Gastroesophageal sphincter (tissue), 4 donors: ENCODE data around the gene AMDHD1. TPM values are rescaled to one million over a fixed set of nuclear protein-coding genes. Genes with fewer than 3 reads are reported as not detected.
"Not testable (repeated sequence)": the region's sequence is repeated elsewhere in the genome, so short reads cannot be mapped to it uniquely, and the experiment has no call there.

ENCODE experiments used
- ATAC-seq: fragments of 150-250 bp; one replicate; pipeline ENCODE4 v1.9.1; 2016; ENCODE audit warnings: mild to moderate bottlenecking, moderate library complexity
- H3K27ac ChIP-seq, 4 donors: fragments of 200-600 bp; sonication (generic) in 3 of 4; 1 replicate in 3 of 4; 2 replicates in 1 of 4; pipeline ENCODE4 v1.5.1; 2016 to 2019
- H3K27me3 ChIP-seq: fragments of 200-600 bp; sonication (generic); one replicate; pipeline ENCODE4 v1.5.1; 2019
- H3K36me3 ChIP-seq, 2 donors: fragments of 200-600 bp; sonication (generic); one replicate each; pipeline ENCODE4 v1.5.1; 2019; ENCODE audit warnings: control low read depth in 1 of 2
- H3K4me1 ChIP-seq, 3 donors: fragments of 200-600 bp; sonication (generic); 1 replicate in 2 of 3; 2 replicates in 1 of 3; pipeline ENCODE4 v1.5.1; 2016 to 2019; ENCODE audit warnings: control low read depth in 2 of 3
- H3K4me3 ChIP-seq, 2 donors: fragments of 200-600 bp; sonication (generic); one replicate each; pipeline ENCODE4 v1.5.1; 2019; ENCODE audit warnings: mild to moderate bottlenecking in 1 of 2, moderate library complexity in 1 of 2
- H3K9me3 ChIP-seq, 3 donors: fragments of 200-600 bp; sonication (generic); one replicate each; pipeline ENCODE4 v1.5.1; 2017 to 2019; ENCODE audit warnings: control low read depth in 2 of 3
- EP300 ChIP-seq: sonication (generic); formaldehyde crosslinking; IDR thresholded peaks from one replicate; pipeline ENCODE4 v1.6.1; 2017; ENCODE audit warnings: antibody characterized with exemption, mild to moderate bottlenecking
- POLR2A ChIP-seq, 2 donors: fragments of 450-650 bp; IDR thresholded peaks; one replicate each; pipeline ENCODE4 v1.6.1; 2017; ENCODE audit warnings: antibody characterized with exemption in 2 of 2, mild to moderate bottlenecking in 2 of 2, moderate library complexity in 1 of 2
- POLR2AphosphoS5 ChIP-seq: sonication (generic); formaldehyde crosslinking; IDR thresholded peaks from one replicate; pipeline ENCODE4 v1.6.1; 2017; ENCODE audit warnings: antibody characterized with exemption
- WGBS, 2 donors: methylation state at CpG; one replicate each; pipeline ENCODE4 v1.1.5; 2018; ENCODE audit warnings: low coverage in 1 of 2; 5-methylcytosine and 5-hydroxymethylcytosine counted together
- total RNA-seq, 4 donors: library from RNA; depleted of rRNA; stranded (reverse); fragments of >200 nt; gene quantifications; one replicate each; pipeline ENCODE4 v1.1.0, GENCODE V29; 2016
- TF ChIP-seq, protein P1 (sequence below), 4 experiments: fragments of 200-600 bp in 2 of 4; fragments of 450-650 bp in 2 of 4; sonication (generic) in 1 of 4; IDR thresholded peaks; one replicate each; pipeline ENCODE4 v1.5.1; 2017 to 2019; ENCODE audit warnings: antibody characterized with exemption in 4 of 4, mild to moderate bottlenecking in 2 of 4, moderate library complexity in 2 of 4

The AMDHD1 gene
- total RNA-seq, 4 donors from 2014 or later: 0.40 to 1.8 (median 1.0) TPM; not detected in 1

- no peak for TF ChIP-seq POLR2AphosphoS5
- no peak for TF ChIP-seq EP300
- TF ChIP-seq, protein P1, sequence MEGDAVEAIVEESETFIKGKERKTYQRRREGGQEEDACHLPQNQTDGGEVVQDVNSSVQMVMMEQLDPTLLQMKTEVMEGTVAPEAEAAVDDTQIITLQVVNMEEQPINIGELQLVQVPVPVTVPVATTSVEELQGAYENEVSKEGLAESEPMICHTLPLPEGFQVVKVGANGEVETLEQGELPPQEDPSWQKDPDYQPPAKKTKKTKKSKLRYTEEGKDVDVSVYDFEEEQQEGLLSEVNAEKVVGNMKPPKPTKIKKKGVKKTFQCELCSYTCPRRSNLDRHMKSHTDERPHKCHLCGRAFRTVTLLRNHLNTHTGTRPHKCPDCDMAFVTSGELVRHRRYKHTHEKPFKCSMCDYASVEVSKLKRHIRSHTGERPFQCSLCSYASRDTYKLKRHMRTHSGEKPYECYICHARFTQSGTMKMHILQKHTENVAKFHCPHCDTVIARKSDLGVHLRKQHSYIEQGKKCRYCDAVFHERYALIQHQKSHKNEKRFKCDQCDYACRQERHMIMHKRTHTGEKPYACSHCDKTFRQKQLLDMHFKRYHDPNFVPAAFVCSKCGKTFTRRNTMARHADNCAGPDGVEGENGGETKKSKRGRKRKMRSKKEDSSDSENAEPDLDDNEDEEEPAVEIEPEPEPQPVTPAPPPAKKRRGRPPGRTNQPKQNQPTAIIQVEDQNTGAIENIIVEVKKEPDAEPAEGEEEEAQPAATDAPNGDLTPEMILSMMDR (IDR thresholded peaks at IDR 0.05): no peak
- TF ChIP-seq POLR2A (IDR thresholded peaks at IDR 0.05): no peak
- H3K9me3 ChIP-seq: no peaks in the 10 kb centered on the region
- ATAC-seq: no peak
- no peaks in the 10 kb centered on the region for H3K27me3 ChIP-seq
- no peak overlapping the region for H3K27ac ChIP-seq
- no peak overlapping the region for H3K4me3 ChIP-seq
- WGBS, 2 donors: 64 to 75% methylated on average over 2 of the region's 2 CpGs
- H3K4me1 ChIP-seq: no peaks in the 10 kb centered on the region
- H3K36me3 ChIP-seq: no peaks in the 10 kb centered on the region
Observed at GRCh38 chr12:95963096-95963495, 20.0 kb downstream of the AMDHD1 start.

GRCh38 chr12:95966287-95966870 lies 23.2 kb downstream of the AMDHD1 start:
- H3K4me1 ChIP-seq: no peaks in the 10 kb centered on the region
- ATAC-seq: no peak
- H3K27ac ChIP-seq: no peak overlapping the region
- no peaks in the 10 kb centered on the region for H3K27me3 ChIP-seq
- WGBS, 2 donors: 62 to 71% methylated on average over 5 to 7 of the region's 7 CpGs
- no peak for TF ChIP-seq POLR2AphosphoS5
- TF ChIP-seq POLR2A (IDR thresholded peaks at IDR 0.05): no peak
- TF ChIP-seq EP300: no peak
- TF ChIP-seq, protein P1 (IDR thresholded peaks at IDR 0.05): no peak
- no peaks in the 10 kb centered on the region for H3K36me3 ChIP-seq
- no peaks in the 10 kb centered on the region for H3K9me3 ChIP-seq
- H3K4me3 ChIP-seq: no peak overlapping the region

DNA sequence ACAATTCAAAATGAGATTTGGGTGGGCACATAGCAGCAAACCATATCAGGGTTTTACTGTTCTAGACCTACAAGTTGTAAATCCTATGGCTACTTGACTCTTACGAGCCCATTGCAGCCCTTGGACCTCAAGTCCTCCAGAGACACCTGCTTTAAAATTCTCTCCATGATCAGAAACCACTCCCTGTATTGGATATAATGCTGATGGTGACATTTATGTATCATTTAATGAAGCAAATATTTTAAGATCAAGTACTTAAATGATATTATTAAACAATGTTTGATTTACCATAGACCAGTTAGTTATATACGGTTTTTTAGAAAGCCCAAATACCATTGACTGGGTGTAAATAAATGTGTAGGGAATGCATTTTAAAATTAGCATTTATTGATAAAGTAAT lies 24.2 kb downstream of the AMDHD1 start:
- H3K9me3 ChIP-seq: no peaks in the 10 kb centered on the region
- H3K4me1 ChIP-seq: no peaks in the 10 kb centered on the region
- no peak for ATAC-seq
- no peak overlapping the region for H3K27ac ChIP-seq
- H3K36me3 ChIP-seq: no peaks in the 10 kb centered on the region
- TF ChIP-seq POLR2AphosphoS5: no peak
- no peak for TF ChIP-seq EP300
- H3K4me3 ChIP-seq: no peak overlapping the region
- H3K27me3 ChIP-seq: no peaks in the 10 kb centered on the region
- 93 to 95% methylated on average over 2 of the region's 2 CpGs for WGBS, 2 donors

DNA sequence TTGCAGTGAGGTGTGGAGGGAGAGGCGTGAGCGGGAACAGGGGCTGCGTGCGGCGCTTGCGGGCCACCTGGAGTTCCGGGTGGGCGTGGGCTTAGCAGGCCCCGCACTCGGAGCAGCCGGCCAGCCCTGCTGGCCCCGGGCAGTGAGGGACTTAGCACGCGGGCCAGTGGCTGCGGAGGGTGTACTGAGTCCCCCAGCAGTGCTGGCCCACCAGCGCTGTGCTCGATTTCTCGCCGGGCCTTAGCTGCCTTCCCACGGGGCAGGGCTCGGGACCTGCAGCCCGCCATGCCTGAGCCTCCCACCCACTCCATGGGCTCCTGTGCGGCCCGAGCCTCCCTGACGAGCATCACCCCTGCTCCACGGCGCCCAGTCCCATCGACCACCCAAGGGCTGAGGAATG lies 26.0 kb downstream of the AMDHD1 start:
- not testable (repeated sequence) for H3K27me3 ChIP-seq, H3K9me3 ChIP-seq, ATAC-seq, H3K4me1 ChIP-seq, H3K4me3 ChIP-seq, H3K27ac ChIP-seq, H3K36me3 ChIP-seq
- WGBS, 2 donors: 100% methylated on average over 1 of the region's 28 CpGs; no CpG with 5 or more reads in 1 of the 2 donors

GRCh38 chr12:95970905-95971304 lies 27.8 kb downstream of the AMDHD1 start:
- 48 to 52% methylated on average over 2 to 7 of the region's 7 CpGs for WGBS, 2 donors
- no peaks in the 10 kb centered on the region for H3K4me1 ChIP-seq
- no peaks in the 10 kb centered on the region for H3K36me3 ChIP-seq
- ATAC-seq: no peak
- TF ChIP-seq POLR2AphosphoS5 (no peak), EP300 (no peak), POLR2A (IDR thresholded peaks at IDR 0.05) (no peak)
- TF ChIP-seq, protein P1 (IDR thresholded peaks at IDR 0.05): no peak
- no peaks in the 10 kb centered on the region for H3K9me3 ChIP-seq
- no peaks in the 10 kb centered on the region for H3K27me3 ChIP-seq
- no peak overlapping the region for H3K4me3 ChIP-seq
- H3K27ac ChIP-seq: no peak overlapping the region

DNA sequence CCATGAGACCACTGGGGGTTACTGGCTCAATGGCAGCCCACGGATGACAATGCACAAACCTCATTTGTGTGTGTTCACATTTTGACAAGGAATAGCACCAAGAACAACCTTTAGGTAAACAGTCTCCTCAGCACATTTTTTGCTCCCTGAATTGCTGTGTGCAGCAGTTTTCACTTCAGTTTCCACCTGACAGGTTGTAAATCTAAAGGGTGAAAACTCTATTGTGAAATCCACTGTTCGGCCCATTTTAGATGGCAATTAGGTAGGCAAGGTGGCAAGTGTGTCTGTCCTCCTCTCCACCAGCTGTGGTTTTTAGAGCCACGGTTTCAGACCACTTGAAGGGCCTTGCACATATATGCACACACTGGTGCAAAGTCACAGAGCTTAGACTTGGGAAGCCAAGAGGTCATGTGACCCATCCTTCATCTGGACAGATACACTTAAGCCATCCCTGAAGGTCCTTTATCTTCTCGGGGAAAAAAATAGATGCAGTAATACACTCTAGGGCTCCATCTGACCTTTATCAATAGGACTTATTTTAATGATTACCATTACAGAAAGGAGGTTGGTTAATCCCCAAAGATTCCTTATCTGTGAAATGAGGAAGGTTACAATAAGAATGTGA lies 29.8 kb downstream of the AMDHD1 start:
- Histone ChIP-seq H3K36me3 (no peaks in the 10 kb centered on the region), H3K4me1 (no peaks in the 10 kb centered on the region), H3K9me3 (no peaks in the 10 kb centered on the region), H3K27ac (no peak overlapping the region), H3K4me3 (no peak overlapping the region), H3K27me3 (no peaks in the 10 kb centered on the region)
- ATAC-seq: no peak
- WGBS, 2 donors: 33 to 69% methylated on average over 1 to 4 of the region's 4 CpGs
- TF ChIP-seq POLR2A (IDR thresholded peaks at IDR 0.05): no peak
- no peak for TF ChIP-seq EP300
- TF ChIP-seq, protein P1 (IDR thresholded peaks at IDR 0.05): no peak
- TF ChIP-seq POLR2AphosphoS5: no peak
